ENCODE data around the gene CRLF2.

DNA sequence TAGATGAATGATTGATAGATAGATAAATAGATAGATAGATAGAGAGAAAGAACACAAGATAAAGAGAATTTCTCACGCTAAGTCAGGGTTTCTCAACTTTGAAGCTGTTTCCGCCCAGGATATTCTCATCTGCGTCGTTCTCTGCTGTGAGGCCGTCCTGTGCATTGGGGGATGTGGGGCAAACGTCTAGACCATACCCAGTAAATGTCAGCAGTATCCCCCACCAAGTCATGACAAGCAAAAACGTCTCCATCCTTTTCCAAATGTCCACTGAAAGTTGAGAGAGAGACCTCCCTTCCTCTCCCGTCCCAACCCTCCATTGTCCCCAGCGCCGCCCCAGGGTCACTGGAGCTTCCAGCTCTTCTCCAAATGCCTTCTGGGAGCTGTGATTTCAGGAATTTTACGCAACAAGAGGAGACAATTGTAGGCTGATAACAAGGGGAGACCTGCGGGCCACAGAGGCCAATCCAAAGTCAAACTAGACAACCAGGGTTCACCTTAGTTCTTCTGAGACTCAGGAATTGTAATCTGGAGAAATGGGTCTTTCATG, 8.9 kb upstream of the CRLF2 start:
- TF ChIP-seq, protein P1, sequence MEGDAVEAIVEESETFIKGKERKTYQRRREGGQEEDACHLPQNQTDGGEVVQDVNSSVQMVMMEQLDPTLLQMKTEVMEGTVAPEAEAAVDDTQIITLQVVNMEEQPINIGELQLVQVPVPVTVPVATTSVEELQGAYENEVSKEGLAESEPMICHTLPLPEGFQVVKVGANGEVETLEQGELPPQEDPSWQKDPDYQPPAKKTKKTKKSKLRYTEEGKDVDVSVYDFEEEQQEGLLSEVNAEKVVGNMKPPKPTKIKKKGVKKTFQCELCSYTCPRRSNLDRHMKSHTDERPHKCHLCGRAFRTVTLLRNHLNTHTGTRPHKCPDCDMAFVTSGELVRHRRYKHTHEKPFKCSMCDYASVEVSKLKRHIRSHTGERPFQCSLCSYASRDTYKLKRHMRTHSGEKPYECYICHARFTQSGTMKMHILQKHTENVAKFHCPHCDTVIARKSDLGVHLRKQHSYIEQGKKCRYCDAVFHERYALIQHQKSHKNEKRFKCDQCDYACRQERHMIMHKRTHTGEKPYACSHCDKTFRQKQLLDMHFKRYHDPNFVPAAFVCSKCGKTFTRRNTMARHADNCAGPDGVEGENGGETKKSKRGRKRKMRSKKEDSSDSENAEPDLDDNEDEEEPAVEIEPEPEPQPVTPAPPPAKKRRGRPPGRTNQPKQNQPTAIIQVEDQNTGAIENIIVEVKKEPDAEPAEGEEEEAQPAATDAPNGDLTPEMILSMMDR (conservative IDR thresholded peaks at IDR 0.05), result no peak
- no peak for TF ChIP-seq EZH2 (IDR thresholded peaks at IDR 0.05; ENCODE audit: low read depth)

Measured in PC-9 (cell line).